Activated naive CD4-positive, alpha-beta T cell treated with anti-CD3 and anti-CD28 coated beads, Interleukin-2, amount 50 U/mL, for 72 hours (primary cell): ENCODE results near the gene PDE11A. TPM values are rescaled to one million over a fixed set of nuclear protein-coding genes. Genes with fewer than 3 reads are reported as not detected.

Experiments used
- ATAC-seq, 2 donors: fragments of 150-1000 bp; cut with Tn5 transposase; 2 replicates each; pipeline ENCODE4 v1.10.0; 2021; ENCODE audit warnings: mild to moderate bottlenecking in 2 of 2, moderate library complexity in 2 of 2
- DNase-seq, 2 donors: peaks; one replicate each; pipeline ENCODE4 v3.0.0; 2021 to 2022; ENCODE audit warnings: low spot score in 2 of 2
- H3K27ac Mint-ChIP-seq, 2 donors: one replicate each; pipeline ENCODE4 v1.8.0; 2022; ENCODE audit warnings: mild to moderate bottlenecking in 2 of 2, mixed read lengths in 2 of 2
- H3K36me3 Mint-ChIP-seq, 2 donors: one replicate each; pipeline ENCODE4 v1.8.0; 2022; ENCODE audit warnings: mixed read lengths in 2 of 2
- H3K9me3 Mint-ChIP-seq, 2 donors: one replicate each; pipeline ENCODE4 v1.8.0; 2022; ENCODE audit warnings: mixed read lengths in 2 of 2
- total RNA-seq, 2 donors: library from RNA; stranded (reverse); gene quantifications; one replicate each; pipeline ENCODE4 v1.2.3, GENCODE V29; 2022

PDE11A gene
- total RNA-seq, 2 donors from 2014 or later: not detected

- no peak for DNase-seq
- H3K36me3 Mint-ChIP-seq: no peaks in the 10 kb centered on the region
- H3K9me3 Mint-ChIP-seq: no peaks in the 10 kb centered on the region
Observed at GRCh38 chr2:177887722-177888121, 184.9 kb downstream of the PDE11A start.

DNA sequence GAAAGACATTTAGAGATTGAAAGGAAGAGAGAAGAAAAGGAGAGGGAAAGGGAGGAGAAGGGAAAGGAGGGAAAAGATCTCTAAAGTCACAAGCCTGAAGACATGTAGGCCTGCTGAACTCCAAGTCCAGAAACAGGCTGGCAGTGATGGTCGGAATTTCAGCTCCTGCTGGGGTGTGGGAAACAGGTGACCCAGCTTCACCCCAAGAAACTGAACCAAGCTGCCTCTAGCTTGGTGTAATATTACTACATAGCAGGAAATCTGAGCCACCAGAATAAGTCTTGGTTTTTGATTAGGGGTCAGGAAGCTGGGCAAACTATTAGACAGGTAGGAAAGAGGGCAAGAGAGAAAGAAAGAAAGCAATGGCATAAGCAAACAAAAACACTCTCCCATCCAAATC lies 185.8 kb downstream of the PDE11A start:
- no peak overlapping the region for H3K27ac Mint-ChIP-seq
- no peaks in the 10 kb centered on the region for H3K9me3 Mint-ChIP-seq
- DNase-seq (no peak), ATAC-seq (no peak)
- no peaks in the 10 kb centered on the region for H3K36me3 Mint-ChIP-seq

More at GRCh38 chr2:177887722-177888121, 184.9 kb downstream of the PDE11A start:
- ATAC-seq: no peak
- no peak overlapping the region for H3K27ac Mint-ChIP-seq

- ATAC-seq: no peak
- no peaks in the 10 kb centered on the region for H3K36me3 Mint-ChIP-seq
- no peak for DNase-seq
- no peak overlapping the region for H3K27ac Mint-ChIP-seq
- H3K9me3 Mint-ChIP-seq: no peaks in the 10 kb centered on the region
Observed at GRCh38 chr2:177885828-177886466, 186.6 kb downstream of the PDE11A start.

- no peak for ATAC-seq
- Mint-ChIP-seq H3K36me3 (no peaks in the 10 kb centered on the region), H3K27ac (no peak overlapping the region), H3K9me3 (peaks cover 0 to 3% of the 10 kb centered on the region in 2 donors)
- DNase-seq: no peak
Observed at GRCh38 chr2:177883177-177883576, 189.4 kb downstream of the PDE11A start.

GRCh38 chr2:177882501-177882900 lies 190.1 kb downstream of the PDE11A start:
- no peak for ATAC-seq
- Mint-ChIP-seq H3K27ac (no peak overlapping the region), H3K36me3 (no peaks in the 10 kb centered on the region), H3K9me3 (peaks cover 0 to 3% of the 10 kb centered on the region in 2 donors)
- no peak for DNase-seq

DNA sequence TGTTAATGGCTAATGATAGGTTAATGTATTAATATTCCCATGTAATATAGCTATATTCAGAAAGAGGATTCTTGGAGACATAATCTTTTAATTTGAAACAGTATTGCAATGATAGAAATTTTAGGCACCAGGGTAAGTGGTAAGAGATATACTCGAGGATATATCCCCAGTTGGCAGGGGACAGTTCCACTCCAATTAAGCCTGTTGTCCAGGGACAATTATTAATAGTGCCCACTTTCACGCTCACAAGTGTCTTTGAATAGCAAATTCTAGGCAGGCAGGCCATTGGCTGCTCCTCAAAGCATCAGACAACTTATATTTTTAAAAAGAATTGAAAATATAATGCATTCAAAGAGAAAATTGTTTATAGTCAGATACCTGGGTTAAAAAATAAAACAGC lies 190.7 kb downstream of the PDE11A start:
- H3K36me3 Mint-ChIP-seq: no peaks in the 10 kb centered on the region
- no peak for DNase-seq

GRCh38 chr2:177881008-177881747 lies 191.4 kb downstream of the PDE11A start:
- Mint-ChIP-seq H3K36me3 (no peaks in the 10 kb centered on the region), H3K9me3 (peaks cover 0 to 3% of the 10 kb centered on the region in 2 donors), H3K27ac (no peak overlapping the region)
- no peak for ATAC-seq
- no peak for DNase-seq

More for the DNA sequence above, 190.7 kb downstream of the PDE11A start:
- H3K9me3 Mint-ChIP-seq: peaks cover 0 to 3% of the 10 kb centered on the region in 2 donors
- no peak for ATAC-seq
- H3K27ac Mint-ChIP-seq: no peak overlapping the region

- Mint-ChIP-seq H3K27ac (no peak overlapping the region), H3K36me3 (no peaks in the 10 kb centered on the region), H3K9me3 (peaks cover 0 to 3% of the 10 kb centered on the region in 2 donors)
- ATAC-seq: no peak
- DNase-seq: no peak
Observed at GRCh38 chr2:177880285-177880684, 192.3 kb downstream of the PDE11A start.

GRCh38 chr2:177876950-177877349 lies 195.6 kb downstream of the PDE11A start:
- DNase-seq: no peak
- ATAC-seq: no peak
- H3K36me3 Mint-ChIP-seq: no peaks in the 10 kb centered on the region
- peaks cover 0 to 3% of the 10 kb centered on the region in 2 donors for H3K9me3 Mint-ChIP-seq
- no peak overlapping the region for H3K27ac Mint-ChIP-seq

DNA sequence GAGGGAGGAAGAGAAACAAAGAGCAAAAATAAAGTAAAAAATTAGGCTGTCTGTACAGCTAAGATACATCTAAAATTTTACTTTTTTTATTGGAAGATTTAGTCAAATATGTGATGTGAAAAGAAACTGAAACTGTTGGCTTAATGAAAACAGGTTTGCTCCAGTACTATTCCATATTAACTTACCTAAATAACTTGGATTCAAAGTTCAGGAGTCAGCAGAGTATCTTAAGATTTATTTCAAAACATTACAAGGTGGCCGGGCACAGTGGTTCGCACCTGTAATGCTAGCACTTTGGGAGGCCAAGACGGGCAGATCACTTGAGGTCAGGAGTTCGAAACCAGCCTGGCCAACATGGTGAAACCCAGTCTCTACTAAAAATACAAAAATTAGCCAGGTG lies 197.9 kb downstream of the PDE11A start:
- Mint-ChIP-seq H3K27ac (no peak overlapping the region), H3K36me3 (no peaks in the 10 kb centered on the region), H3K9me3 (no peaks in the 10 kb centered on the region)
- DNase-seq (no peak), ATAC-seq (no peak)

DNA sequence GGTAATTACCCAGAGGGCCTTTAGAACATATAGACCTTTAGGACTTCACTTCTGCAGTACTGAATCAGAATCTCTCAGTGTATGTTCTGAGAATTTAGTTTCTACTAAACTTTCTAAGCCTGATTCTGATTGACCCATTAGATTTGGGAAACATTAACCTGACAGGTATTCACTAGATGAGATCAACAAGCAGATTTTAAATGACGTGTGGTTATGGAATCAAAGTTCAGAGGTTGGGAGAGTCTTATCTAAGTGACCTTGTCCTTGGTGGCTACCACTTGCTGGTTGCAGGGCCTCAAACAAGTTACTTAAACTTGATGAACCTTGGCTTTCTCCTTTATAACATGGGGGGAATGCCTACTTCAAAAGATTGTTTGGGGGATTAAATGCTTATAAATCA lies 198.7 kb downstream of the PDE11A start:
- H3K27ac Mint-ChIP-seq: no peak overlapping the region
- no peak for ATAC-seq

DNA sequence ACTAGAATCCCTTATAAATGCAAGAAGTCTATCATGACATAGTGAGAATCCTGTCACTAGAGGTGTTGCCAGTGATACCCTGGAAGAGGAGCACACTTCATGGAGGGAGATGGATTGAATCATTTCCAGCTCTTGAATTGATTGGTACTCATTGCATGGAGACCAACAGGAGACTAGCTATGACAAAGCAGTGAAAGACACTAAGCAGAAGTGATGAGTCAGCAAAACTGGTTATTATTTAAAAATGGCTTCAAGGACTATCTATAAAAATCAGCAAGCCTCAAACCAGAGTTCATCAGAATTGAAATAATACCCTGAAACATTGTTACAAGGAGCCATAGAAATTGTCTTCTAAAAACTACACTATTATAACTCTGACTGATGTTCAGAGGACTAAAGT lies 200.3 kb downstream of the PDE11A start:
- ATAC-seq (no peak), DNase-seq (no peak)
- Mint-ChIP-seq H3K27ac (no peak overlapping the region), H3K36me3 (no peaks in the 10 kb centered on the region), H3K9me3 (no peaks in the 10 kb centered on the region)

More for the DNA sequence above, 198.7 kb downstream of the PDE11A start:
- Mint-ChIP-seq H3K9me3 (no peaks in the 10 kb centered on the region), H3K36me3 (no peaks in the 10 kb centered on the region)
- DNase-seq: no peak

DNA sequence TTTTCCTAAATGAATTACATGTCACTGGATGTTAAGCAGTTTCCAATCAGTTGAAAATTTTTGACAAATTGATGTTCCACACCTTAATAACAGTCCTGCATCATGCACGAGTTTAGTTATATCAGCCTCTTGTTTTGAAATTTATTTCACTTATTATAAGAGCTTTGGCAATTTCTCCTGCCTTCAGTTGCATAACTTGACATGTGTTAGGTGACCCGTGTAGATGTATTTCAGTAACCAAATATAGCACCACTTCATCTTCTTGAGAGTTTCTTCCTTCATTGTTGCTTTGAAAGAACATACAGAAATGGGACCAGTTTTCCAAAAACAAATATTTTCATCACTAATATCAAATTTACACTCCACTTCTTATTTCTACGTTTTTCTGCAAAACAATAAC lies 202.7 kb downstream of the PDE11A start:
- no peaks in the 10 kb centered on the region for H3K36me3 Mint-ChIP-seq
- no peak for ATAC-seq
- no peak overlapping the region for H3K27ac Mint-ChIP-seq
- DNase-seq: no peak
- H3K9me3 Mint-ChIP-seq: no peaks in the 10 kb centered on the region

- ATAC-seq (no peak), DNase-seq (no peak)
- Mint-ChIP-seq H3K27ac (no peak overlapping the region), H3K36me3 (no peaks in the 10 kb centered on the region), H3K9me3 (peaks cover 0 to under 1% of the 10 kb centered on the region in 2 donors)
Observed at GRCh38 chr2:177869209-177869608, 203.4 kb downstream of the PDE11A start.

DNA sequence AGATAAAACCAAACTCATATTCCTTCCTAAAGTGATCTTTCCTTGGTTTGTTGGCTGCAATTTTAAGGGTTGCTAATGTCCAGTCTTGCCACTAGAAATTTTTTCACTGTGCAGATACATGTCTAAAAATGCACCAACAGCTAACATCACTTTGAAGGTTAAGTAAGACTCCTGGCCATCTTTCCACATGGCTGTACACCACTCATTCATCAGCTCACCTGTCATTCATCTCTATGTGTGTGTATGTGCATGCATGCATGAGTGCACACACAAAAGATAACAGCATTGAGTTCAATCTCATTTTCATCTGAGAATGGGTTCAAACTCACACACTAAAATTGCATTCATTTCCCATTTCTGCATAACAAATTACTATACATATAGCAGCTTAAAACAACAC lies 203.8 kb downstream of the PDE11A start:
- Mint-ChIP-seq H3K36me3 (no peaks in the 10 kb centered on the region), H3K27ac (no peak overlapping the region), H3K9me3 (peaks cover 0 to 4% of the 10 kb centered on the region in 2 donors)
- DNase-seq (no peak), ATAC-seq (no peak)

- DNase-seq (no peak), ATAC-seq (no peak)
- Mint-ChIP-seq H3K9me3 (peaks cover 7 to 14% of the 10 kb centered on the region in 2 donors), H3K27ac (no peak overlapping the region), H3K36me3 (peaks cover 0 to 6% of the 10 kb centered on the region in 2 donors)
Observed at GRCh38 chr2:177857538-177857937, 215.0 kb downstream of the PDE11A start.

- ATAC-seq: no peak
- no peak overlapping the region for H3K27ac Mint-ChIP-seq
- H3K36me3 Mint-ChIP-seq: peaks cover 0 to 3% of the 10 kb centered on the region in 2 donors
- DNase-seq: no peak
- H3K9me3 Mint-ChIP-seq: peaks cover 3 to 8% of the 10 kb centered on the region in 2 donors
Observed at GRCh38 chr2:177852389-177852788, 220.2 kb downstream of the PDE11A start.

- DNase-seq (no peak), ATAC-seq (no peak)
- no peak overlapping the region for H3K27ac Mint-ChIP-seq
- H3K36me3 Mint-ChIP-seq: no peaks in the 10 kb centered on the region
- H3K9me3 Mint-ChIP-seq: no peaks in the 10 kb centered on the region
Observed at GRCh38 chr2:177843188-177843587, 229.4 kb downstream of the PDE11A start.
